GM12872 (cell line): Measurements from ENCODE around the gene ARID5B.

Experiments
- TF ChIP-seq, protein P1 (sequence below): IDR thresholded peaks from 3 replicates; pipeline ENCODE4 v1.5.1; 2011; ENCODE audit warnings: low read depth, mild to moderate bottlenecking, low read length, moderate library complexity; ENCODE audit not compliant: insufficient read depth

Gene ARID5B

DNA sequence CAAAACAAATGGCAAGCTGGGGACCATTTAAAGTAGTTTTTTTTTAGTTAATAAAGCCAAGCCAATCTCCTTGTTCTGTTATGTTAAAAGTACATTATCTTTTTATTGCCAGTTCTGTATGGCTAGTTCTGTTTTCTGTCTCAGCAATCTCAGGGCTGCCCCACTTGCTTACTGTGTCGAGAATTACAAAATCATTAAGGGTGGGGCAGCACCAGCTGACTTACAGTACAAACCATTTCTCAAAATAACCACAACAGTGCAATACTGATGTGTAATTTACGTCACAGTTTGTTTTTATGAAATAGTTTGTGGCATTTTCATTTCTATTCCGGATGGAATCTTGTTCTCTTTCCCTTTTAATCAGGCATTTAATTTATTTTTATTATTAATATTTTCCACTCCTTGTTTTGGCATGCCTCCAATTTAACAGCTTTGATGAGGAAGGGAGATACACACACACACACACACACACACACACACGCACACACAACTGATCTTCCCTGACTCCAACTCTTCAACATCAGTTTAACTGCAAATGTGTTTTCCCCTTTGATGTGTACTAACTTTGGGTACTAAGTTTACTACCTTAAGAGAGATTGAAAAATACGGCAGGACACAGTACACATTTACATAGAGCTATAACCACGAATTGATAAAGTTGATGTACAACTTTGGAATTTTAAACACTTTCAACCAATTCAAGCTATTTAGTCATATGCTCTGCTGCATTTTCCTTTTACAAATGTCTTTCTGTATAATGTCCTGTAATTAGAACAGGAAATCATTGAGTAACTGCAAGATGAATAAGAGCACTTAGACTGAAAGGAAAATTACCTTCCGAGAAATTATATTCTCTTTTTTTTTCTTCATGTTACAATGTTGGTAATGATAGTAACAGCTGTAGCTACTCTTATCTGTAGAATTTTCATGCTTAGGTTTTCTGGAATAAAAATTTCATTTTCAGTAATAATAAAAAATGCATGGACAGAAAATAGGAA, 91.5 kb downstream of the ARID5B start:
- TF ChIP-seq, protein P1, sequence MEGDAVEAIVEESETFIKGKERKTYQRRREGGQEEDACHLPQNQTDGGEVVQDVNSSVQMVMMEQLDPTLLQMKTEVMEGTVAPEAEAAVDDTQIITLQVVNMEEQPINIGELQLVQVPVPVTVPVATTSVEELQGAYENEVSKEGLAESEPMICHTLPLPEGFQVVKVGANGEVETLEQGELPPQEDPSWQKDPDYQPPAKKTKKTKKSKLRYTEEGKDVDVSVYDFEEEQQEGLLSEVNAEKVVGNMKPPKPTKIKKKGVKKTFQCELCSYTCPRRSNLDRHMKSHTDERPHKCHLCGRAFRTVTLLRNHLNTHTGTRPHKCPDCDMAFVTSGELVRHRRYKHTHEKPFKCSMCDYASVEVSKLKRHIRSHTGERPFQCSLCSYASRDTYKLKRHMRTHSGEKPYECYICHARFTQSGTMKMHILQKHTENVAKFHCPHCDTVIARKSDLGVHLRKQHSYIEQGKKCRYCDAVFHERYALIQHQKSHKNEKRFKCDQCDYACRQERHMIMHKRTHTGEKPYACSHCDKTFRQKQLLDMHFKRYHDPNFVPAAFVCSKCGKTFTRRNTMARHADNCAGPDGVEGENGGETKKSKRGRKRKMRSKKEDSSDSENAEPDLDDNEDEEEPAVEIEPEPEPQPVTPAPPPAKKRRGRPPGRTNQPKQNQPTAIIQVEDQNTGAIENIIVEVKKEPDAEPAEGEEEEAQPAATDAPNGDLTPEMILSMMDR, result no peak

DNA sequence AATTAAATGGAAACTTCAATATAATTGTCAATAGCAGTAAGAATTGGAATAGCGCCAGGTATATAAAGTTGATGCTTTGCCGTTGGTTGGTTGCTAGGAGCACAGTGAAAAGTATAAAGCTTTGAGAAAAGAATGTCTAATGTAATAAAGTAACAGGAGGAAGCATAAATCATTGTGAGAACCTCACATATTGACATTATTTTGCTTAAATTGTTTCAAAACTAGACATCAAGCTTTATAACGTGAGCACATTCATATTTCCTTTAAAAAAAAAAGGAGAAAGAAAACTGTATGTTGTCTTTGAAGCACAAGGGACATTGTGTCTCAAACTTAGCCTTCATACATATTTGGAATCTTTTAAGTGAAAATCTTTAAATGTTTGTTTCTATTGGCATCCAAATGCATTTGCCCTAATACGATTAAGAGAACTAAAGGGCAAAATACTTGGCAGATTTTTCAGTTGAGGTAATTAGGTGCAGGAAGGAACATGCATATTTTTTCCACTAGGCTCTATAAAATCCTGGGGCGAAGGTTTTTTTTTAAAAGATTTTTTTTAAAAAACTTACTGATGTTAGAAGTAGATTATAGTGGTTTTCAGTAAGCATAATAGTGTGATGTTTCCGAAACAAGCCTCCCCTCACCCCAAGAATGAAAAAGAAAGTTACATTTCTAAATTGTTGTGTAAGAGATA, 92.4 kb downstream of the ARID5B start:
- TF ChIP-seq, protein P1, result no peak

DNA sequence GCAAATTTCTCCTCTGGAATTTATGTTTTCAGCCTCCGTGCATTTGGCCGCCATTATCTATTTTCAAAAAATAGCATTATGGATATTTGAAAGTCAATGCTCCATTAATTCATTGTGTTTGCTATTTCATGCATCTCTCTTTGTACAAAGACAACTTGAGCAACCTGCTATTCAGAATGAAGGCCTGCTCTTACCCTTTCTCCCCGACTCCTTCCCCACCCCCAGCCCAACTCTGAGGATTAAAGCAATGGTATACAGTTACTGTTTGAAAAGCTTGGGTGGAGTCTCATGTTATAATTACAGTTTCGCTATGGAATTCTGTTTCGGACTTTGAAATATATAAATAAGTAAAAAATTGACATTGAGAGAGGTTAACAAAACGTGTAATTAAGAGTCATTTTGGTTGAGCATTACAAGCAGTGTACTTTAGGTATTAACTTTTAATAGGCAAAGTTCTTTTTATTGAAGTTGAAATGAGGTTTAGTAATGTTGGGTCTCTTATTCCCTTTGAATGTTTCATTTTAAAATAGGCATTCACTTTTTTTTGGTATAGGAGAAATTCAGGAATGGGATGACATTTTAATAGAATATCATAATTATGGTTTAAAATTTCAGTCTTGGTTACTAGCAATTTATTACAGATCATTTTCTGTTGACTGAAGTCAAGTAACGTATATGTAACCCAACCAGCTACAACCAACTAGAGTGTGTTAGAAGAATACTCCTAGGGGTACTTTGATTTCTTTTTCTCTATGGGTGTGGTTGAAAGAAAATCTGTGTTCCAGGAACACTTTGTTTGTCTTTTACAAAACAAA, 93.1 kb downstream of the ARID5B start:
- TF ChIP-seq, protein P1, result no peak

DNA sequence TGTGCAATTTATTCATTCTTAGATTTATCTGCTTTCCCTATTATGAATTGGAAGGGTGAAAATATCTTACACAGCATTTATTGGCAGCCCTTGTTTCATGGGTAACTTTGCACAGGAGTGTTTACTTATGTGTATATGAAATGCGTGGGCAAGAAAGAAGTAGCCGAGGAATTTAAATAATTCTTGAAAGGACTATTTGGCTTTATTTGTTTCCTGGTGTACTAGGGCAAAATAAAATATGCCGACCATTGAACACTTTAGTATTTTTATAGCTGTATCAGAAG, 93.7 kb downstream of the ARID5B start:
- TF ChIP-seq, protein P1, result no peak

DNA sequence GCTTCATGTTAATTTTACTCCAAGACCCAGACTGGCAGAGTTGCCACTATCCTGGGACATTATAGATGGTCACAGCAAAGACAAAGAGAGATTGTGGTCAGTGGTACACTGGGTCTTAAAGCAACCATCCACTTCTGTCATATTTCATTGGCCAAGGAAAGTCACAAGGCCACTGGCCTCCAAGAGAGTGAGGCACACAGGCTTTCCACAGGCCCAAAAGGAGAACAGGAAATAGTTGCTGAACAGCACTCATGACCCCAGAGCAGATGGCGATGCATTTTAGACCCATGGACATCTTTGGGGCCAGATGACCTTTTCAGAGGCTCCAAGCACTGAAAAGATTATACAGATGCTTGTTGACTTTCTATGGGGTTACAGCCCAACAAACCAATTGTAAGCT, 97.4 kb downstream of the ARID5B start:
- TF ChIP-seq, protein P1, result no peak

DNA sequence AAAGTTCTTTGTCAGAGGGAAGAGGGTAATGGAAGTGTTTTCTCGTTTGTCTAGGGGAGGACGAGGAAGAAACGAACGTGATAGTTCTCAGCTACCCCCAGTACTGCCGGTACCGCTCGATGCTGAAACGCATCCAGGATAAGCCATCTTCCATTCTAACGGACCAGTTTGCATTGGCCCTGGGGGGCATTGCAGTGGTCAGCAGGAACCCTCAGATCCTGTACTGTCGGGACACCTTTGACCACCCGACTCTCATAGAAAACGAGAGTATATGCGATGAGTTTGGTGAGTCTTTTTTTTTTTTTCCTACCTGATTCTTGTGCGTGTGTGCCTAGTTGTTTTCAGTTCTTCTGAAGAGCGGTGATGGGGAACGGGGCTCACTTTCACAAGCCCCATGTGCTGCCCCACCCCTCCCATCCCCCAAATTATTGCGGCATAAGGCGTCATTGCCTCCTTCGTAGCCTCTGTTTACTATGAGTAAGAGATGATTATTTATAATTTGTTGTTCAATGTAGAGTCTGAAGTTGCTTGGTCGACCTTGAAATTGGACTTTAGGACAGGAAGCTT, 98.6 kb downstream of the ARID5B start:
- TF ChIP-seq, protein P1, result no peak
